GM18499 (cell line): ENCODE measurements around the gene PPP2R1B.

ENCODE experiments used
- ATAC-seq: cut with Tn5 transposase; IDR thresholded peaks from one replicate; pipeline ENCODE4 v1.9.1; 2021; ENCODE audit warnings: moderate number of reproducible peaks; ENCODE audit not compliant: insufficient read depth, unreplicated experiment

PPP2R1B gene

DNA sequence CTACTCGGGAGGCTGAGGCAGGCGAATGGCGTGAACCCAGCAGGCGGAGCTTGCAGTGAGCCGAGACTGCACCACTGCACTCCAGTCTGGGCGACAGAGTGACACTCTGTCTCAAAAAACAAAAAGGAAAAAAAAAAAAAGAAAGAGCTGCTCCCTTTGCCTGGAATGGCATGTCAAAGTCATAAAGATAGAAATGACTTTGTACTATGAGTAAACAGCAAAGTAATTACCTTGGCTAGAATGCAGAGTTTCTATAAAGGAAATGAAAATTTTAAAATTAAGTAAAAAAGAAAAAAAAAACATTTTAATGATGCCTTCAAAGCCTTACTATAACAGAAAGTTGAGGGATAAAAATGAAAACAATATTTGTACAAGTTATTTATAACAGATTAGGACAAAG is 10.1 kb downstream of the PPP2R1B start:
- ATAC-seq: no peak

DNA sequence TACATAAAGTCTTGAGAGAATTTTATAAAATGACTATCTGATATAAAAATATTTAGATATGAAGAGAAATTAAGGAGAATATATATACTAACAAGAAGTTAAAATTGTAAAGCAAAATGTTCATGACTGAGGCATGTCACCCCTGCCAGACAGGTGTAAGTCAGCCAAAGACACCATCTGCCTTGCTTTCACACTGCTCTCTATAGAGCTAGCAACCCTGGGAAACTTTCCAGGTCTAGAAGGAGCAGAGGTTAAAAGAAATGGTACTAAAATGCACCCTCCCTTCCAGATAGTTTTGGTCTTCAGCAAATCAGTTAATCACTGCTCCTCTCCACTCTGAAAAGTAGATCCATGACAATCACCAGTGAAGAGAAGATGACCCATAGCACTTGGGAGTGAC is 16.5 kb downstream of the PPP2R1B start:
- no peak for ATAC-seq

DNA sequence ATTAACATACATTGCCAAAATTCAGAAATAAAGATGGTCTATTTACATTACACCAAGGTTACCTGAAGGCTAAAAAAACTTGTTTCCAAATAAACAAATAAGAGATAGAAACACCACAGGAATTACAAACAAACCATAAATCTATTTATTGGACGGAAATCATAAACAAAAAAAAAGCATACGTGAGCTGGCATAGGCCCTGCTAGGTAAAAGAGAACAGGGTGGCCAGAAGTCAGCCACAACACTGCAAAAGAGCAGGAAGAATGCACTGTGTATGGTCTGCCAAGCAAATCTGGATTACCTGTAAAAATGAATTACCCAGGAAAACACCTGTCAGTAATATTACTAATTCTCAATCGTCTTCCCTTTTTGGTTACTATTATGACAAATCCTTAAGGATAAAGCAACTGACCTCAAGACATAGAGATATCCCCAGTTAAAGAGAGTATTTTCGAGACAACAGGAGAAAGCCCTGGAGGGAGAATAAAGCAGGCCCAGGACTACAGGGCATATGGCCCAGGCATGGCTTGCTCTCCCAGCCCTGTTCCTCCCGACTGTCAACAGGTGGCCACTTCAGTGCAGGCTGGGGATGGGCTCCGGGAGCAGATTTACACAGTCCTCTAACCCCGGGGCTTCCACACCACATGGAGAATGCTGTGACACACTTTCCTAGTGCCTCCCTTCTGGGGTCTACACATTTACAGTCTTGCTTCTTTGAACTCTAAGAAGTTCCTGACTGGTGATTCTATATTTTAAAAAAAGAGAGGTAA is 18.0 kb downstream of the PPP2R1B start:
- ATAC-seq: no peak

DNA sequence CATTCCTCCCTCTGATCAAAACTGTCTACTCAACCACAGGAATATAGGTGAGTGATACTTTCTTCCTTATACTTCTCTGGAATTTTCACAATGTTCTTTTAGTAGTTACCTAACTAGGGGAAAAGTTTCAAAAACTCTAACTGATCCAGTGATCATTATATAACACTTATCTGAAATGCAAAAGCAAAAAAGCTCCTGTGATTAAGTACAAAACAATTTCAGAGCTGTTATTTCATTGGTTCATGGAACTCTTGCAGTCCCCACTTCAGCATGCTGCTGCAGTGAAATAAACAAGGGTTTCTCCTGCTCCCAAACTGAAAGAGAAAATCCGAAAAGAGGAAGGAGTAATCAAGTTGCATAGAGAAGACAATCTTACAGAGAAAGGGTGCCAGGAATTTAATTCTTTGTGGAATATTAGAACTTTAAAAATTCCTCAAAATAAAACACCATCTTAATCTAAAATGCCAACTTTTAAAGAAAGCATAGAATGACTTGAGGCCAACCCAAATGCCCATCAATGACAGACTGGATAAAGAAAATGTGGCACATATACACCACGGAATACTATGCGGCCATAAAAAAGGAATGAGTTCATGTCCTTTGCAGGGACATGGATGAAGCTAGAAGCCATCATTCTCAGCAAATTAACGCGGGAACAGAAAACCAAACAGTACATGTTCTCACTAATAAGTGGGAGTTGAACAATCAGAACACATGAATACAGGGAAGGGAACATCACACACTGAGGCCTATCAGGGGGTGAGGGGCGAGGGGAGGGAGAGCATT is 20.3 kb downstream of the PPP2R1B start:
- no peak for ATAC-seq

DNA sequence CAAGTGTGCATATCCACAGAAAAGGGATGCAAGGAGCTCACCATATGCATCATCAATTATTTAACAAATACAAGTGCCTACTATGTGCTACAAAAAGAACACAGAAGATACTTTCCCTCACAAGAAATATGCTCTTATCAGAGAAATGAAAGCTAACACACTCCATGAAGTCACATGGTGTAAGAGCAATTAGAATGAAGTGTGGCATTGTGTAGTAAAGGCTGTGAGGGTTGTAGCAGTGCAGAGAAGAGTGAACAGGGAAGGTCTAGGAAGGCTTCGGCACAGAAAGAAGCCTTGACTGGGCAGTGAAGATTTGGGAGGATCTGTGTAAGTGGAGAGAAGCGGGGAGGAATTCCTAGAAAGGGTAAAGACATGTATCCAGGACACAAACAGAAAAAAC is 22.5 kb downstream of the PPP2R1B start:
- no peak for ATAC-seq

DNA sequence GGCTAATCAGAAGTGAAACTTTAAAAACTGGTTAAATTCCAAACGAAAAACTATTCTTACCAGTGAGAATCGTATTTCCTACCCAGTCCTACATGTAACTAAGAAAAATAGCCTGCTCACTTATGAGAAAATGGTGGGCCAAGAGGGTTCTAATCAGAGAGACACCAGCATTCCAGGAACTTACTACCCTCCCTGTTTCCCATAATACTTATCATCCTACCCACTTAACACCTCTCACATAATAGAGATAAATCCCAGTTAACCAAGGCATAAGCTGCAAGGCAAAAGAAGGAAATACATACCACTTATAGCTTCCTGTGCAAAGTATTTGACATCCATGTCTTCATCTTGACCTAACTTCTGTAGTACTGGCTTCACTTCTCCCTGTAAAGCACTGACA is 24.4 kb downstream of the PPP2R1B start:
- no peak for ATAC-seq

DNA sequence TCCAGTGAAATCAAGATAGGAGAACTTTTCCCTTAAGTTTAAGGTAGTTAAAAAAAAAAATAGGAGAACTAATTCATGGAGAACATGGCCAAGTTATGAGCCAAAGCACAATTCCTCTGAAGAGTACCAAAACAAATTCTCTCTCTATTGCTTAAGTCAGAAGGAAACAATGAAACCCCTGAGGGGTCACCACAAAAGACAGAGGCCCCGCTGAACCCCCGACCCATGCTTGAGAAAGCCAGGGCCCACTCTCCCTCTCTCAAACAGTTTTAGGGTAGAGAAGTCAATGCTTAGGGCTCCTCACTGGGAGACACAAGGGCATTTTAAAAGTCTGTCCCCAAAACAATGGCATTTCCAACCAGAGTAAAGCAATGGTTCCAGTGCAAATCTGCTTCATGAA is 26.9 kb downstream of the PPP2R1B start:
- ATAC-seq: no peak

DNA sequence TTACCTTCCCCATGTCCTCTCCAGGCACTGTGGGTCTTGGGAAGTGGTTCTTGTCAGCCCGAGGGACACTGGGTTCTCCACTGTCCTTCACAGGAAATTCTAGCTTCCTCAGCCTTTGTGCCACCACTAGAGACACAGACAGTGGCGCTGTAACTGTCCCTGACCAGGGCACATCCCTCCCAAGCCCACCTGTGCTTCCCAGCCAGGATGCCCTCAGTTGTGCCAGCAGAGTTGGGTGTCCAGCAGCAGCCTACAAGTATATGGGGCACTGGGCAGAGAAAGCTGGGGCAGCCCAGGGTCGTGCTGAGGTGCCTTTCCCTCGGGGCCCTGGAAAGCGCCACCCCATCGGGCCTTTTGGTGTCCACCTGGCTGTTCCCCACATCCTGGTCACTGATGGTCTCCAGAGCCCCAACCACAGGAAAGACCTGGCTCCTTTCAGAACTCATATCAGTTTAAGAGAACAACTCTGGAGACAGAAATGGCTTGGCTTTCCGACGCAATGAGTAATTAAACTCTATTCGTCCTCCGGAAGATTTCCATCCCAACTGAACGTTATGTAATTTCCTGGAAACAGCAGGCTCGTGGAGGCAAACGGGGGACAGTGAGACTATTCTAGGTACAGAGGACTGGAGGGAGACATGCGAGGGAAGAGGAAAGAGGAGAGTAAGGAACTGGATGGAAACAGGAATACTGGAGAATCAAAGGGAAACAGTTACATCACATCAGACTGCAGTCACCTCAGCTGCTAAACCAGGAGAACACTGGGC is 28.6 kb downstream of the PPP2R1B start:
- no peak for ATAC-seq

DNA sequence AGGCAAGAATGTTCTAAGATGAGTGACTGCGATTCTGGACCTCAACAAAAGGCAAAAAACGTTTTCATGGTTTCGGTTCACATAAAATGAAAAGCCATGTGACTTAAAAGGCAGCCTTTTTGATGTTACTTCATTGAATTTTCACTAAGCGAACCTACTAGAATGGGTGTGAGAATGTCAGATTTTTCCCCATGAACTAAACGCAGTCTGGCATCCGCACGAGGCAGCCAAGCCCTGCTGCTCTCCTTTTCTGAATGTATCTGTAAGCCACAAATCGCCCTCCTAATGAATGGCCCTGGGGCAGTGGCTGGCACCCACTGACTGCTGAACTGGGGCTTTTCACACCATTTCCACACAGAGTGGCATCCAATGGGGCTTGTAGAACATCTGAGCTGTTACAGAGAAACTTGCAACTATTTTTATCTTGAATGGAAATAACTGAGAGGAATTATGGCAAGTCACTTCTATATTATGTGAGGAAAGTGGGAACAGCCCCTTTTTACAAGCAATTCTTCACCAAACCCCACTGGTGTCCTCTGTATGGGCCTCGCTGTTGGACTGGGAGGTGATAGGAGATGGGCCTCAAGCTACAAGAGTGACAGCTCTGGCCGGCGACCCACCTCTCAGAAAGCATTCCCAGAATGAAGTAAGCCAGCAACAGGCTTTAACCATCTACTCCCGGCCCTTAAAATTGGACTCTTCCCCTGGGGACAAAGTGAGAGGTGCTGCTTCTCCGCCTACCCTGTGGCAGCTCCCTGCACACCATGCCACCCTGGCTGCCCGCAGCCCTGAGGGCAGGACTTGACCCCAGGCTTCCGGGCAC is 29.4 kb downstream of the PPP2R1B start:
- no peak for ATAC-seq

DNA sequence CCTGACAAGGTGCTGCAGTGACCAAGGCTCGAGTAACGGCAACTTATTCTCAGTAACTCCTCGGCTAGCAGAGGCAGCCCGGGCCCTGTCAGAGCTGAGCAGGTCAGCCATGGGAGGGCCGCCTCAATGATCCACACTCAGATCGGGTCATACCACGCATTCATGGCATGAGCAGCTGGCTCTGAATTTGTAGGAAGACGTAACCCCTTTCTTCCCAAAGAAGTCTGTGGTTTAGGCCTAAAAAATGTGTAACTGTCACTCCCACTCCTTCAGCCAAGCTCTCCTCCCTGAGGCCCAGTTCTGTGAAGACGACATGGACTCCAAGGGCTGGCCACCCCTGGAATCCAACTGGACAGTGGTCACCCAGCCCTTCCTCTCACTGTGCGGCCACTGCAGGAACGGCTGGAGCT is 30.0 kb downstream of the PPP2R1B start:
- ATAC-seq: no peak

DNA sequence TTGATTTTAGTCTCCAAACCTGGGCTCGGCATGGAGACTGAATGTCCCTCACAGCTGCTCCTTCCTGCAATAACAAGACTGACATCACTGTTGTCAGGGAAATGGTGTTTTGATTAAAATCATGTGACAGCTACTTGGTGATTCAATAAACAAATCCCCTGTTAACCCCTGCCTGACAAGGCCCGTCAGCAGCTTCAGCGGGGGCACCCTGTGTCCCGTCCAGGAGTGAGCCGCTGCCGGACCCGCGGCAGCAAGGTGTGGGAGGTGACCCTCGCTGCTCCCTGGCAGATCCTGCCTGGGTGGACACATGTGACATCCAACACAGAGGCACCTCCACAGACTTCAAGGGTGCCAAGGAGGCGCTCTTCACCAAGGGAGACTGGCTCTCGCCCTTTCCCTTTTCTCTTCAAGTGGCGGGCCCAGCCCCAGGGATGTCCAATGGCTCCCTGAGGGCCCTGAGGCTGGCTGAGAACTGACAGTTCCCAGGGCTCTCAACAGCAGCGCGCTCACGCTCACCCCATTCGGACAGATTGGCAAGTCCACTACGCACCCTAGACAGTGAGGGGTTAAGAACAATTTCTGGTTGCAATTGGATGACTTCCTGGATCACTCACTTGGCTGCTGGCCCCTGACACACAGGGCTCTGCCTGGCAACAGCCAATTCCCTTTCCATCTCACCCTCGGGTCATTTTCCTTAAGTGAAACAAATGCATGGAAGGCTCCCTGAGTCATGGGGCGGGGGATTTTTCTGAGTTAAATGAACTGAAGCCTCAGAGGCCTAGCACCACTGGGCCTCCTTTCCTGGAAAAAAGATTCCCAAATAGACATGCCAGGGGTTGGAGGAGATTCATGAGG is 30.7 kb downstream of the PPP2R1B start:
- no peak for ATAC-seq

DNA sequence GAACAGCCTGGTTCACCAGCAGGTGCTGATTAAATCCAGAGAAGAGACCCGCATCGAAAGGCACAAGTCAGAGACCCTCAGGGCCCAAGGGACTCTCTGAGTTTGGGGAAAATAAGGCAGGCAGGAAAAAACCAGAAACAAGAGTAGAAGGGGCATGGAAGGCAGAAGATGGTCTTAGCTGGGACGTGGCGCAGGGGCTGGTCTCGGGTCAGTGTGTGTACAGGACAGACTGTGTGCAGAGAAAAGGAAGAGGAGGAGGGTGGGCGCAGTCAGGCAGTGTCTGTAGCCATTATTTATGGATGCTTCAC is 31.3 kb downstream of the PPP2R1B start:
- ATAC-seq: no peak

DNA sequence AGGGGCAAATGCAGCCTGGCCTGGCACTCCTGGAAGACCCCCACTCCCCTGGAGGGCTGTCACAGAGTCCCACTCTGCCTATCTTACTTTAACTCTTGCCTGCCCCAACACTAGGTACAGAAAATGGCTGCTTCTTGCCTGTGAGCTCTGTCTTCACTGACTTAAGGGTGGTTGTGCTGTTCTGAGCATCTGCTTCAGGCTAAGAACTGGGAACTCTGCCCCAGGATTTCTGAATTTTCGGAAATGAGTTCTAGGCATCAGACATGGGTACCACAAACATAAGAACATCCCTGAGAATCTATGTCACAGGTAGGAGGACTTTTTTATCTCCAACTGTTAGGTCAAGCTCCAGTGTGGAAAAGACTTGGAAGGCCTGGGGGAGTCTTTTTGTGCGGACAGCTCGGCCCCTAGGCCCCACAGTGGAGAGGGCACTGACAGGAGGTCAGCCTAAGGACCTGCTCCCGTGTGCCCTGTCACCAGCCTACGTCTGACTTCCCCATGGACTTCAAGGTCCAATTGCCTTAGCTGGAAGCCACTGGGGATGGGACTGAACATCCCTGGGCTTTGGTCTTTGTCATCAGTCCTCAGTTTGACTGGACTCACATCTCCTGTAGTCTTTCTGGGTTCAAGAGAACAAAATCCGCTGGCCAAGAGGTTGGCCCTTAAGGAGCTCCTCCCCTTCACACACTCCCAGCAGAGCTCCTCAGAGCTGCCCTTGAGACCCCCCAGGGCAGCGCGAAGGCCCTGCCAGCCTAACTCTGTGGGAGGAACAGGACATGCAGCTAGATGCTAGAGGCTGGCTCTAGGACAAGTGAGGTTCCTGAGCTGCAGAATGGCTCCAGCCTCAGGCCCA is 31.9 kb downstream of the PPP2R1B start:
- ATAC-seq: no peak

DNA sequence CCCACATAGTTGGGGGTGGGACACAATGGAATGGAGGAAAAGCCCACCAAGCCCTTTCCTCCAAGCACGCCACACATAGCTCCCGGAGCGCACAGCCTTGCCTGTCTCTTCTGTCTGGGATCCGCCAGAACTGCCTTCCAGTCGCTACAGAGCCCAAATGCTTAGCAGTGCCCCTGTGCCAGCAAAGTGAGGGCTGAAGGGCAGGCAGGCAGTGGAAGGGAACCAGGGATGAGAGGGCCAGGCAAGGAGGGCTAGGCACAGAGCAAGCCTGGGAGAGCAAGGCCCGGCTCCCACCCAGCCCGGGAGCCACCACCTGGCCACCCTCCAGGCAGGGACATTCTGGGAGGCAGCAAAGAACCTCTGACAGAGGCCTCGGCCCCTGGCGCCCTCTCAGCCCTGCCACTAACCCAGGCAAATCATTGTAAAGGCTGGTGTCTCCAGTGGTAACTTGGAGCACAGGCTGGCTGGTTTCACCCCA is 32.5 kb downstream of the PPP2R1B start:
- ATAC-seq: no peak

DNA sequence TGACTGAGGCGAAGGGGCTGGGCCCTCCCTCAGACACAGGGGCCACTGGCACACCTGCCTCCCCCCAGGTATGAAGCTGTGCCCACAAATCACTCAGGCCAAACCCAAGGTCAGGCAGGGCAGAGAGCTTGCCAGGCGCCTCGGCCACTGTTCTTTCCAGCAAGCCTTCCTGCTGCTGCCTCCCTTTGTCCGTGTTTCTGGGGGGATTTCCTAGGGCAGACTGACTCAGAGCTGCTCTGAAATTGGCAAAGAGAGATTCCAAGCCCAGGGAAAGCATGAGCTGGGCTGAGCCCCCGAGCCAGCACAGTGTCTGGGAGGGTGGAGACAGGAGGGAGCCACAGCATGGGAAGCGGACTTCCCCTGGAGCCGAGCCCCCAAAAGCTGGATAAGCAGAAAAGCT is 33.2 kb downstream of the PPP2R1B start:
- ATAC-seq: no peak

DNA sequence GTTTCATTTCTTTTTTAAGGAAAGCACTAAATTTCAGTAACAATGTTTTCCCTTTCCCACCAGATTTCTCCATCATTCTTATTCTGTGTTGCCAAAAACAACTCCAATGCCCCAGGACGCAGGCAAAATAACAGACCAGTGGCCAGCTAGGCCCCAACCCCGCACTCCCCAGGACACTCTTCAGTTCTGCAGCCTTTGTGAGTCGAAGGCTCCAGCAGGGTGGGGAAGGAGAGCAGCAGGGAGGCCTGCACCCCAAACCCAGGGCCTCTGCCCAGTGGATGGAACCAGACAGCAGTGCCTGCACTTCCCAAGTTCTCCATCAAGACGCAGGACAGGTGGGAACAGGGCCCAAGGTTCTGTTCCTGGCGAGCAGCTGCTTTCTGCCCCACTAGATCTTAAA is 34.4 kb downstream of the PPP2R1B start:
- no peak for ATAC-seq

DNA sequence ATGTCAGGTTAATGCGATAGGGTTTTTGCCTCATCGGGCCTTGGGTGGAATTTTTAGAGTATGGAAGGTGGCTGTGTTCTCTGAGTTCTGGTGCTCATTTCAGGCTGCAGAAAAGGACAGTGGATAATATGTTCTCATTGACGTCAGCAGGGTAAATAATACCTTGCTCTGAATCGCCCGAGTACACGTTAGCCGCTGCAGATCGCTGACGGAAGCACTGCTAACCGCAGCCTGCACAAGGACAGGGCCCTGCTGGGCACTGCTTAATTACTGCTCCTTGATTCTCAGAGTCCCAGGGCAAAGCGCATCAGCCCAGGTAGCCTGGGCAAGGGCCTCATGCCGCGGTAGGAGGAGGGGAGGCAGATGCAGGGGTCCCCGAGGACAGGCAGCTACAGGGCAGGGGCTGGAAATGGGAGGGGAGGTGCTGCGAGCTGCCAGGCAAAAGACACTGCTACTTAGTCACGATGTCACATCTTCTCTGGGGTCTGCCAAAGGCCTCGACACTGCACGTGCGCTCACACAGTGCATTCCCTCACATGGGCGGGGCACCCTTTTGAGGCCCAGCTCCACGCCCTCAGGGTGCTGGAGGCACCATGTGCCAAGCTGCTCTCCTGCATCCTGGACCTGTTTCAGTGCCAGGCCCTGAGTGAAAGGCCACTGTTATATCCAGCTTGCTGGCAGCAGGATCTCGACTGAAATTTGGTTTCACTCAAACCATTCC is 35.2 kb downstream of the PPP2R1B start:
- no peak for ATAC-seq

DNA sequence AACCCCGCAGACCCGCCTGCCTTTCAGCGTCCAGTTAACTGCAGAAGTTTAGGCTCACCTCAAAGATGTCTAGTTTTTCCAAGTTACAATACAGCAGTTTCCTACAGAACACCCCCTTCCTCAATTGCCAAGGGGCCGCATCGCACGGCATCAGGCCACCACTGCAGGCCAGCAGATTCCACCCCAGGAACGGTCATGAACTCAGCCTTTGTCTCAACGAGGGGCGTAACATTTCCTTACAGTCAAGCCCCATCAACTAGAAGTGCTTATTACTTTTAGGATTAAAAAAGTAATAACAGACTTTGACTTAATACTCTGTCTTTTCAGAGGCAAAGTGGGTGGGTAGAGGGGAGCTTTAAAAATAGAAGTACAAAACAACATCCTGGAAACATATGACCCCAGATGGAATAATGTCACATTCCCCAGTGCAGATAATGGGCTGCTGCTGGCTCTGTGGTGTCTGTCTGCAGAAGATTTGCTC is 36.3 kb downstream of the PPP2R1B start:
- no peak for ATAC-seq
